WTC11 (cell line): ENCODE data around the gene ZNF189. TPM values are rescaled to one million over a fixed set of nuclear protein-coding genes. Genes with fewer than 3 reads are reported as not detected.

Experiments
- ATAC-seq: fragments of 200-7000 bp; cut with Tn5 transposase; 2 replicates; pipeline ENCODE4 v1.10.0; 2021; ENCODE audit warnings: mild to moderate bottlenecking, moderate library complexity
- CTCF ChIA-PET: fragments of 300-600 bp; sonication (Branson Sonifier 250); formaldehyde crosslinking; loops from one replicate; lab custom pipeline; 2021; ENCODE audit warnings: antibody characterized with exemption; lab: Charles Lee
- POLR2A ChIA-PET: fragments of 350-600 bp; sonication (Branson Sonifier 250); formaldehyde crosslinking; loops from one replicate; lab custom pipeline; 2021; ENCODE audit warnings: antibody characterized with exemption; lab: Charles Lee
- DNase-seq: peaks from one replicate; pipeline ENCODE4 v3.0.0; 2021; ENCODE audit warnings: low spot score
- H3K27ac Mint-ChIP-seq: 2 replicates; pipeline ENCODE4 v1.8.0; 2021; ENCODE audit warnings: mixed read lengths
- H3K27me3 Mint-ChIP-seq: 2 replicates; pipeline ENCODE4 v1.8.0; 2021; ENCODE audit warnings: low read depth, mild to moderate bottlenecking, moderate library complexity, mixed read lengths
- H3K36me3 Mint-ChIP-seq: 2 replicates; pipeline ENCODE4 v1.8.0; 2021; ENCODE audit warnings: mixed read lengths
- H3K4me1 Mint-ChIP-seq: 2 replicates; pipeline ENCODE4 v1.8.0; 2022; ENCODE audit warnings: mixed read lengths
- H3K4me3 Mint-ChIP-seq: 2 replicates; pipeline ENCODE4 v1.8.0; 2021; ENCODE audit warnings: mild to moderate bottlenecking, moderate library complexity, mixed read lengths
- H3K9me3 Mint-ChIP-seq: 2 replicates; pipeline ENCODE4 v1.8.0; 2021; ENCODE audit warnings: mixed read lengths
- ATF2 ChIP-seq: sonication (generic); formaldehyde crosslinking; IDR thresholded peaks from 2 replicates; pipeline ENCODE4 v1.8.1; 2022; ENCODE audit warnings: low read depth, missing genetic modification reagents, borderline replicate concordance
- FOXP1 ChIP-seq: sonication (generic); formaldehyde crosslinking; IDR thresholded peaks from 2 replicates; pipeline ENCODE4 v1.8.0; 2022; ENCODE audit warnings: missing genetic modification reagents, mild to moderate bottlenecking, moderate library complexity, borderline replicate concordance
- GABPB1 ChIP-seq: sonication (generic); formaldehyde crosslinking; IDR thresholded peaks from 2 replicates; pipeline ENCODE4 v1.8.1; 2023; ENCODE audit warnings: mild to moderate bottlenecking, missing genetic modification reagents
- GRHL2 ChIP-seq: fragments of 250-450 bp; sonication (Bioruptor Pico); IDR thresholded peaks from 2 replicates; pipeline ENCODE4 v1.8.0; 2022; ENCODE audit warnings: mild to moderate bottlenecking, moderate library complexity; ENCODE audit not compliant: insufficient replicate concordance, severe bottlenecking
- HMGA2 ChIP-seq: fragments of 250-450 bp; sonication (Bioruptor Pico); IDR thresholded peaks from 2 replicates; pipeline ENCODE4 v1.4.0; 2021; ENCODE audit warnings: mild to moderate bottlenecking, moderate library complexity
- NFATC4 ChIP-seq: fragments of 250-450 bp; sonication (Bioruptor Pico); IDR thresholded peaks from 2 replicates; pipeline ENCODE4 v1.9.0; 2021; ENCODE audit warnings: mild to moderate bottlenecking
- NR2C2 ChIP-seq: sonication (generic); formaldehyde crosslinking; IDR thresholded peaks from 2 replicates; pipeline ENCODE4 v1.8.0; 2022; ENCODE audit warnings: mild to moderate bottlenecking, missing genetic modification reagents
- NR3C1 ChIP-seq: sonication (generic); formaldehyde crosslinking; conservative IDR thresholded peaks from 2 replicates; pipeline ENCODE4 v1.8.1; 2023; ENCODE audit warnings: low read depth, mild to moderate bottlenecking, missing genetic modification reagents
- OVOL2 ChIP-seq: fragments of 250-450 bp; sonication (Bioruptor Pico); IDR thresholded peaks from 2 replicates; pipeline ENCODE4 v1.9.0; 2021; ENCODE audit warnings: mild to moderate bottlenecking, borderline replicate concordance
- SOX15 ChIP-seq: fragments of 250-450 bp; sonication (Bioruptor Pico); IDR thresholded peaks from 2 replicates; pipeline ENCODE4 v1.9.0; 2021; ENCODE audit warnings: mild to moderate bottlenecking
- SP1 ChIP-seq: sonication (generic); formaldehyde crosslinking; conservative IDR thresholded peaks from 2 replicates; pipeline ENCODE4 v1.8.1; 2022; ENCODE audit warnings: missing genetic modification reagents
- ZBTB21 ChIP-seq: sonication (generic); formaldehyde crosslinking; IDR thresholded peaks from 2 replicates; pipeline ENCODE4 v1.8.1; 2023; ENCODE audit warnings: mild to moderate bottlenecking, missing genetic modification reagents, borderline replicate concordance
- ZNF219 ChIP-seq: sonication (generic); formaldehyde crosslinking; IDR thresholded peaks from 2 replicates; pipeline ENCODE4 v1.8.0; 2023; ENCODE audit warnings: missing genetic modification reagents, mild to moderate bottlenecking, borderline replicate concordance
- ZNF396 ChIP-seq: fragments of 250-450 bp; sonication (Bioruptor Pico); IDR thresholded peaks from 2 replicates; pipeline ENCODE4 v1.8.0; 2021; ENCODE audit warnings: mild to moderate bottlenecking, moderate library complexity, borderline replicate concordance
- ZNF416 ChIP-seq: fragments of 250-450 bp; sonication (Bioruptor Pico); IDR thresholded peaks from 2 replicates; pipeline ENCODE4 v1.9.0; 2021; ENCODE audit warnings: mild to moderate bottlenecking, inconsistent platforms
- ZNF423 ChIP-seq: fragments of 250-450 bp; sonication (Bioruptor Pico); IDR thresholded peaks from 2 replicates; pipeline ENCODE4 v2.1.2; 2022; ENCODE audit warnings: mild to moderate bottlenecking, moderate library complexity
- total RNA-seq: library from RNA; stranded (reverse); gene quantifications from 3 replicates; pipeline ENCODE4 v1.2.3, GENCODE V29; 2021
- TF ChIP-seq, protein P1 (sequence below): sonication (generic); formaldehyde crosslinking; IDR thresholded peaks from 2 replicates; pipeline ENCODE4 v1.8.0; 2022; ENCODE audit warnings: mild to moderate bottlenecking, missing genetic modification reagents
- TF ChIP-seq, protein P2 (sequence below): sonication (generic); formaldehyde crosslinking; IDR thresholded peaks from 2 replicates; pipeline ENCODE4 v1.8.1; 2022; ENCODE audit warnings: mild to moderate bottlenecking, moderate library complexity, missing genetic modification reagents
- TF ChIP-seq, protein P3 (sequence below): fragments of 250-450 bp; sonication (Bioruptor Pico); IDR thresholded peaks from 2 replicates; pipeline ENCODE4 v2.1.2; 2022; ENCODE audit warnings: mild to moderate bottlenecking, moderate library complexity
- TF ChIP-seq, protein P4 (sequence below): sonication (generic); formaldehyde crosslinking; IDR thresholded peaks from 2 replicates; pipeline ENCODE4 v1.8.1; 2023; ENCODE audit warnings: mild to moderate bottlenecking, missing genetic modification reagents, moderate library complexity
- TF ChIP-seq, protein P5 (sequence below): sonication (generic); formaldehyde crosslinking; IDR thresholded peaks from 2 replicates; pipeline ENCODE4 v1.8.1; 2023; ENCODE audit warnings: mild to moderate bottlenecking, missing genetic modification reagents, moderate library complexity

The ZNF189 gene
- total RNA-seq, 1 experiment from 2014 or later, result 10.3 TPM

DNA sequence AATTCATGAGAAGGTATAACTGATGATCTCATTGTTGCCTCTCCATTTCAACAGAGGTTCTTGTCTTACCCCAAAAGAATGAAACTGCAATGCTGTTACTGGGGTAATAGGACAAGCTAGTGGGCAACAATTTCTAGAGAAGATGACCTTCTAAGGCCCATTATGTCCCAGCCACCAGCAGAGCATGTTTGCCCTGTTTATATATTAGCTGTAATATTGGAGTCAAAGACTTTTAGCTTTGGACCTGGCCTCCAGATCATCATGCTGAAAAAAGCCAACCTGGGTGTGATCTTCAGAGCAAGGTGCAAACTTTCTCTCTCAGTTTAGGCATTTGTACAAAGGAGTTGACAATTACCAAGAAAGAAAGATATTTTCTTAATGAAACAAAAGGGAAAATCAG, 33.5 kb downstream of the ZNF189 start:
- DNase-seq (no peak), ATAC-seq (no peak)
- peaks cover 5% of the 10 kb centered on the region for H3K27me3 Mint-ChIP-seq
- no peaks in the 10 kb centered on the region for H3K36me3 Mint-ChIP-seq
- H3K9me3 Mint-ChIP-seq, result no peaks in the 10 kb centered on the region
- ChIA-PET POLR2A (no interaction called here), CTCF (interaction anchor here (1.0 to 2.7 kb wide), 2 partner anchors 17 to 27 kb away, joined by 4 to 14 read pairs; no protein-coding TSS in a partner anchor)
- no peak overlapping the region for H3K4me3 Mint-ChIP-seq
- peaks cover 3% of the 10 kb centered on the region; the same call in 1 of the 2 replicates for H3K4me1 Mint-ChIP-seq
- no peak overlapping the region for H3K27ac Mint-ChIP-seq
- TF ChIP-seq NR2C2 (CRISPR knock-in tag), result no peak
- no peak for TF ChIP-seq ZBTB21 (CRISPR knock-in tag)
- TF ChIP-seq SP1 (CRISPR knock-in tag), result no peak
- TF ChIP-seq ZNF396, result no peak
- TF ChIP-seq, protein P1, sequence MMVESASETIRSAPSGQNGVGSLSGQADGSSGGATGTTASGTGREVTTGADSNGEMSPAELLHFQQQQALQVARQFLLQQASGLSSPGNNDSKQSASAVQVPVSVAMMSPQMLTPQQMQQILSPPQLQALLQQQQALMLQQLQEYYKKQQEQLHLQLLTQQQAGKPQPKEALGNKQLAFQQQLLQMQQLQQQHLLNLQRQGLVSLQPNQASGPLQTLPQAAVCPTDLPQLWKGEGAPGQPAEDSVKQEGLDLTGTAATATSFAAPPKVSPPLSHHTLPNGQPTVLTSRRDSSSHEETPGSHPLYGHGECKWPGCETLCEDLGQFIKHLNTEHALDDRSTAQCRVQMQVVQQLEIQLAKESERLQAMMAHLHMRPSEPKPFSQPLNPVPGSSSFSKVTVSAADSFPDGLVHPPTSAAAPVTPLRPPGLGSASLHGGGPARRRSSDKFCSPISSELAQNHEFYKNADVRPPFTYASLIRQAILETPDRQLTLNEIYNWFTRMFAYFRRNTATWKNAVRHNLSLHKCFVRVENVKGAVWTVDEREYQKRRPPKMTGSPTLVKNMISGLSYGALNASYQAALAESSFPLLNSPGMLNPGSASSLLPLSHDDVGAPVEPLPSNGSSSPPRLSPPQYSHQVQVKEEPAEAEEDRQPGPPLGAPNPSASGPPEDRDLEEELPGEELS (CRISPR knock-in tag), result no peak
- no peak for TF ChIP-seq SOX15

- H3K36me3 Mint-ChIP-seq, result no peaks in the 10 kb centered on the region
- TF ChIP-seq OVOL2 (CRISPR knock-in tag) (no peak), HMGA2 (no peak), GRHL2 (CRISPR knock-in tag) (no peak)
- TF ChIP-seq, protein P2, sequence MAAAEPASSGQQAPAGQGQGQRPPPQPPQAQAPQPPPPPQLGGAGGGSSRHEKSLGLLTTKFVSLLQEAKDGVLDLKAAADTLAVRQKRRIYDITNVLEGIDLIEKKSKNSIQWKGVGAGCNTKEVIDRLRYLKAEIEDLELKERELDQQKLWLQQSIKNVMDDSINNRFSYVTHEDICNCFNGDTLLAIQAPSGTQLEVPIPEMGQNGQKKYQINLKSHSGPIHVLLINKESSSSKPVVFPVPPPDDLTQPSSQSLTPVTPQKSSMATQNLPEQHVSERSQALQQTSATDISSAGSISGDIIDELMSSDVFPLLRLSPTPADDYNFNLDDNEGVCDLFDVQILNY (CRISPR knock-in tag), result no peak
- no peak overlapping the region for H3K27ac Mint-ChIP-seq
- no peak for ATAC-seq
- no peak overlapping the region for H3K4me3 Mint-ChIP-seq
- H3K4me1 Mint-ChIP-seq, result peaks cover 3% of the 10 kb centered on the region; the same call in 1 of the 2 replicates
- no peak for DNase-seq
- no peaks in the 10 kb centered on the region for H3K9me3 Mint-ChIP-seq
- ChIA-PET CTCF (interaction anchor here (1.0 to 2.7 kb wide), 2 partner anchors 16 to 26 kb away, joined by 4 to 14 read pairs; no protein-coding TSS in a partner anchor), POLR2A (no interaction called here)
- peaks cover 5% of the 10 kb centered on the region for H3K27me3 Mint-ChIP-seq
Observed at GRCh38 chr9:101432740-101433139, 34.1 kb downstream of the ZNF189 start.

- Mint-ChIP-seq H3K4me1 (peaks cover 3% of the 10 kb centered on the region; the same call in 1 of the 2 replicates), H3K27ac (no peak overlapping the region), H3K9me3 (no peaks in the 10 kb centered on the region), H3K36me3 (no peaks in the 10 kb centered on the region), H3K4me3 (no peak overlapping the region), H3K27me3 (peaks cover 5% of the 10 kb centered on the region)
- DNase-seq (no peak), ATAC-seq (no peak)
- POLR2A ChIA-PET, result no interaction called here
- CTCF ChIA-PET, result interaction anchor here (2.7 kb wide), 1 partner anchor 16 kb away, joined by 14 read pairs; no protein-coding TSS in a partner anchor
- TF ChIP-seq GABPB1 (CRISPR knock-in tag) (peak; percentile 25; the same call in 1 of the 2 replicates), NR3C1 (CRISPR knock-in tag) (no peak)
Observed at GRCh38 chr9:101433229-101433628, 34.6 kb downstream of the ZNF189 start.

DNA sequence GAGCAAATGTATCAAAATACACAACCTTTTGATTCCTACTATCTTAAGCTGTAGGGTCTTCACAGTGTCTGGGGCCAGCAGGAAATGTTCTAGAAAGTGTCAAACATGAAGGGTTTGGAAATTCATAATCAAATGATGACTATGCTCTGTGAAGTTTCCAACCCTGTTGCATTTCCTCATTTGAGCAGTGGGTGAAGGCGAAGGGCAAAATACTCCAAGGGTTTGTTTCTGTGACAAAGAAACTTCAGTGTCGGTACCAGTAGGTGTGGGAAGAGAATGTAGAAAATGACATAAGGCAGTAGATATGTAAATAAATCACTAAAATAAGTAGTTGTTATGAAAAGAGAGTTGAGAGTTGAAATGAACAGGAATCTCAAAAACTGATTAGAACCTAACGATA, 36.3 kb downstream of the ZNF189 start:
- ATAC-seq, result no peak
- POLR2A ChIA-PET, result no interaction called here

More for the DNA sequence above, 36.3 kb downstream of the ZNF189 start:
- DNase-seq, result no peak
- CTCF ChIA-PET, result interaction anchor here (1.5 kb wide), 1 partner anchor 14 kb away, joined by 6 read pairs; no protein-coding TSS in a partner anchor
- no peaks in the 10 kb centered on the region for H3K36me3 Mint-ChIP-seq
- H3K9me3 Mint-ChIP-seq, result no peaks in the 10 kb centered on the region
- H3K4me3 Mint-ChIP-seq, result no peak overlapping the region
- no peaks in the 10 kb centered on the region for H3K4me1 Mint-ChIP-seq
- no peak for TF ChIP-seq ATF2 (CRISPR knock-in tag)
- no peak for TF ChIP-seq ZNF416 (CRISPR knock-in tag)
- TF ChIP-seq HMGA2, result no peak
- TF ChIP-seq ZNF219 (CRISPR knock-in tag), result no peak
- TF ChIP-seq, protein P3, sequence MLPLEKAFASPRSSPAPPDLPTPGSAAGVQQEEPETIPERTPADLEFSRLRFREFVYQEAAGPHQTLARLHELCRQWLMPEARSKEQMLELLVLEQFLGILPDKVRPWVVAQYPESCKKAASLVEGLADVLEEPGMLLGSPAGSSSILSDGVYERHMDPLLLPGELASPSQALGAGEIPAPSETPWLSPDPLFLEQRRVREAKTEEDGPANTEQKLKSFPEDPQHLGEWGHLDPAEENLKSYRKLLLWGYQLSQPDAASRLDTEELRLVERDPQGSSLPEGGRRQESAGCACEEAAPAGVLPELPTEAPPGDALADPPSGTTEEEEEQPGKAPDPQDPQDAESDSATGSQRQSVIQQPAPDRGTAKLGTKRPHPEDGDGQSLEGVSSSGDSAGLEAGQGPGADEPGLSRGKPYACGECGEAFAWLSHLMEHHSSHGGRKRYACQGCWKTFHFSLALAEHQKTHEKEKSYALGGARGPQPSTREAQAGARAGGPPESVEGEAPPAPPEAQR (CRISPR knock-in tag), result no peak
- TF ChIP-seq, protein P2 (CRISPR knock-in tag), result no peak
- TF ChIP-seq ZNF423 (CRISPR knock-in tag), result no peak
- TF ChIP-seq FOXP1, result no peak
- no peak for TF ChIP-seq NFATC4 (CRISPR knock-in tag)
- TF ChIP-seq, protein P4, sequence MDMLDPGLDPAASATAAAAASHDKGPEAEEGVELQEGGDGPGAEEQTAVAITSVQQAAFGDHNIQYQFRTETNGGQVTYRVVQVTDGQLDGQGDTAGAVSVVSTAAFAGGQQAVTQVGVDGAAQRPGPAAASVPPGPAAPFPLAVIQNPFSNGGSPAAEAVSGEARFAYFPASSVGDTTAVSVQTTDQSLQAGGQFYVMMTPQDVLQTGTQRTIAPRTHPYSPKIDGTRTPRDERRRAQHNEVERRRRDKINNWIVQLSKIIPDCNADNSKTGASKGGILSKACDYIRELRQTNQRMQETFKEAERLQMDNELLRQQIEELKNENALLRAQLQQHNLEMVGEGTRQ (CRISPR knock-in tag), result no peak
- TF ChIP-seq SOX15, result no peak
- TF ChIP-seq, protein P5, sequence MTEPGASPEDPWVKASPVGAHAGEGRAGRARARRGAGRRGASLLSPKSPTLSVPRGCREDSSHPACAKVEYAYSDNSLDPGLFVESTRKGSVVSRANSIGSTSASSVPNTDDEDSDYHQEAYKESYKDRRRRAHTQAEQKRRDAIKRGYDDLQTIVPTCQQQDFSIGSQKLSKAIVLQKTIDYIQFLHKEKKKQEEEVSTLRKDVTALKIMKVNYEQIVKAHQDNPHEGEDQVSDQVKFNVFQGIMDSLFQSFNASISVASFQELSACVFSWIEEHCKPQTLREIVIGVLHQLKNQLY (CRISPR knock-in tag), result no peak
- peaks cover 5% of the 10 kb centered on the region for H3K27me3 Mint-ChIP-seq
- H3K27ac Mint-ChIP-seq, result no peak overlapping the region
